Right renal cortex interstitium (tissue), 3 donors: Measurements from ENCODE around the gene PPP1R9A. TPM values are rescaled to one million over a fixed set of nuclear protein-coding genes. Genes with fewer than 3 reads are reported as not detected.

Source experiments
- DNase-seq, 3 donors: peaks; one replicate each; pipeline ENCODE4 v3.0.0-alpha.2; 2013; ENCODE audit warnings: low read depth in 3 of 3, low spot score in 2 of 3
- polyA plus RNA-seq, 3 donors: library from polyadenylated mRNA; unstranded; fragments of 120-200 nt; gene quantifications; one replicate each; pipeline ENCODE4 v1.2.1, GENCODE V29; 2013; ENCODE audit not compliant: insufficient read length in 3 of 3

PPP1R9A gene
- polyA plus RNA-seq, 3 donors: 31.3 to 32.3 (median 31.9) TPM

GRCh38 chr7:95089414-95090315 lies 182.3 kb downstream of the PPP1R9A start:
- DNase-seq: no peak

DNA sequence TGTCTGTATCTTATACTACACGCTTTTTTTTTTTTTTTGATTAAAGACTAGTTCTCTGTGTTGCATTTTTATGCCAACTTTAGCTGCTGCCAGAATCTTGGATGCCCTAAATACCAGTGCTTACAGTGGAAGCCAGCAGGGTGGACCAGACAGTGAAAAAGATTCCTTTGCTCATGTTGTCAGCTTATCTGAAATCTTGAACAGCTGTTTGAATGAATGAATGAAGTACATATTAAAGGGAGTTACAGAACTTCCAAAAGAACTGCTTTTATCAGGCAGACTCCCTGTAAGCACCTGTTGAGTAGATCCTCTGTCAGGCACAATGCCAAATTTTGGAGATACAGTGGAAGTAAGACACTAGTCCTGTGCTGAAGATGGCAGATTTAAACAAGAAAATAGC lies 184.9 kb downstream of the PPP1R9A start:
- DNase-seq: no peak

DNA sequence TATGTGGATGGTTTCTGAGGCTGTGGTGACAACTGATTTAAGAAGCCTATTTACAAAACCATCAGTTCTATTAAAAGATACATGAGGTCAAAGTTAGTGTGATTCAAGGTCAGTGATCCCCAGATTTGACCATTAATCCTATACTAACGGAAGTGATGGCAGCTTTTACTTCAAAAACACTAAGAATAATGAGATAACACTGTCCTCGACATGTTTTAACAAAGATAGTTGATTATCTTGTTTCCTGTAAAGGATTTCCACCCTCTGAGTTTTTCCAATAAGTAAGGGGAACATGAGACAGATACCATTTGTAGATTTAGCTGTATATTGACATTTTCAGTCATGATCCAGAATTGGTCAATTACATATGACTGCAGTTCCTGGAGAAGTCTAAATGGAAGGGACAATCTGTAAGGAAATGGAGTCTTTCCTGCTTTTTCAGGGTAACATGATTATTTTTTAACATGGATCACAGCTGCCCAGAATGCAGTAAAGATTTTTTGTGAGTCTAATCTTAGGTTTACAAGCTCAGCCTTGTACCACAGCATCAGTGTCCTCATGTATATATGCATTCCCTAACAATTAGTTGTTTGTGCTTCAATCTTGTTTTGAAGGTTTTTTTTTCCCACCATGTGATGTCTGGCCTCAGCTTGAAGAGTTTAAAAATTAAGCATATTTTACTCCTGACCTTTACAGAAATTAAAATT lies 188.0 kb downstream of the PPP1R9A start:
- DNase-seq: no peak

GRCh38 chr7:95095966-95096540 lies 188.7 kb downstream of the PPP1R9A start:
- no peak for DNase-seq

GRCh38 chr7:95097291-95097690 lies 189.9 kb downstream of the PPP1R9A start:
- no peak for DNase-seq

DNA sequence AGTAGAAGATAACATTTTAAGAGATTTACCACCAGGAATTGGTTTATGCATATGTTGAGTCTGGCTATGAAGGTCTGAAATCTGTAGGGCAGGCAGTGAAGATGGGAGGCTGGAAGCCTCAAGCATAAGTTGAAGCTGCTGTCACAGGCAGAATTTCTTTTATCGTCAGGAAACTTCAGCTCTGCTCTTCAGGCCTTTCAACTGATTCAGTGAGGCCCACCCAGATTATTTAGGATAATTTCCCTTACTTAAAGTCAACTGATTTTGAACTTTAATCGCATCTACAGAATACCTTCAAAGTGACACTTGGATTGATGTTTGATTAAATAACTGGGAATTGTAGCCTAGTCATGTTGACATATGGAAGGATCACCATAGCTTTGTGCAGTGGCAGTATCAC lies 190.5 kb downstream of the PPP1R9A start:
- DNase-seq: no peak

GRCh38 chr7:95099106-95099505 lies 191.7 kb downstream of the PPP1R9A start:
- DNase-seq: no peak

- no peak for DNase-seq
Measured at GRCh38 chr7:95101422-95101821, 194.0 kb downstream of the PPP1R9A start.

- no peak for DNase-seq
Measured at GRCh38 chr7:95102662-95103061, 195.3 kb downstream of the PPP1R9A start.

DNA sequence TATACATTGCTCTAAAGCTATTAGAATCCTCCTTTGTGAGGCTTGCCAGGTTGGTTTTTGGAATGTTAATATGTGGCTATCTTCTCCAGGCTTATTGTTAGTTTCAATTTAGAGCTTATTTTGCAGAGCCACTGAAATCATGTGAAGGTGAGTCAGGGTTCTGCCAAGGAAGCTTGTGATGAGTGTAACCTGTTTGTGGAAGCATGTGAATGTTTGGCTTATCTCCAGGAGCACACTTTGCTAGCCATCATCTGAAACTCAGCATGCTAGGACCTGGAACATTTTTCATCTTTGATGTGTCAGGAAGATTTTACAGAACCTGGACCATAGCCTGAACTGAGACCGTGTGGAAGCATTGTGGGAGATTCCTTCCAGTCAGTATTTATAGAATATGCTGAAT lies 197.3 kb downstream of the PPP1R9A start:
- DNase-seq: no peak

- DNase-seq: no peak
Measured at GRCh38 chr7:95105627-95106026, 198.2 kb downstream of the PPP1R9A start.

GRCh38 chr7:95106401-95106800 lies 199.0 kb downstream of the PPP1R9A start:
- DNase-seq: no peak

DNA sequence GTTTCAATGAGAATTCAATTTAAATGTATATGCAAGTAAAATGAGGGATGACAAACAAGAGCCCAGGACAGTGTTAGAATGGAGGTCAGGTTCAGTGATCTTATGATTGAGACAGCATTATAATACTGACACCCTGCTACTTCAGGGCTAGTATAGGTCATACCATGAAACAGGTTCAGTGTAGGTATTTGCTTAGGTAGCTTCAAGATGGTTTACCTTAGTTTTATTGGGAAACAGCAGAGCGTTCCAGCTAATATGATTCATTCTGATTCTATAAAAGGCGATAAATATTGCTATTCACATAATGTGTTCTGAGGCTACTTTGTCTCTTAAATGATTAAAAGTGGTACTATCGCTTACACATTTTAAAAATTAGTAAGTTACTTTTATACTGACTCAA lies 203.3 kb downstream of the PPP1R9A start:
- no peak for DNase-seq

DNA sequence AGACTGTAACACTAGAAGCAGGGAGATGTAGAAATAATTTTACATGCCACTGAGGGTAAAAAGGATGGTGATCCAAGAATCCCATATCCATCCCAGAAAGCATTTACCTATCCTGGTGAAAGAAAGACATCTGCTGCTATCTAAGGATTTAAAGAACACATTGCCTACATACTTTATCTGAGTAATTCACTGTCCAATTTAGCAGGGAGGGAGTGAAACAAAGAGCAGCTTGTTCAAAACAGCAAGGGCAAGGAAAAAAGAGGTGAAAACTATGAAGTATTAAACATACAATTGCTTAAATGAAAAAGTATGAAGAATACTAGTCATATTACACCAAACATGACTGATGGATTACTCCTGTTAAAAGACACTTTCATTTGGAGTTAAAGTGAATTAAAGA lies 206.2 kb downstream of the PPP1R9A start:
- no peak for DNase-seq

DNA sequence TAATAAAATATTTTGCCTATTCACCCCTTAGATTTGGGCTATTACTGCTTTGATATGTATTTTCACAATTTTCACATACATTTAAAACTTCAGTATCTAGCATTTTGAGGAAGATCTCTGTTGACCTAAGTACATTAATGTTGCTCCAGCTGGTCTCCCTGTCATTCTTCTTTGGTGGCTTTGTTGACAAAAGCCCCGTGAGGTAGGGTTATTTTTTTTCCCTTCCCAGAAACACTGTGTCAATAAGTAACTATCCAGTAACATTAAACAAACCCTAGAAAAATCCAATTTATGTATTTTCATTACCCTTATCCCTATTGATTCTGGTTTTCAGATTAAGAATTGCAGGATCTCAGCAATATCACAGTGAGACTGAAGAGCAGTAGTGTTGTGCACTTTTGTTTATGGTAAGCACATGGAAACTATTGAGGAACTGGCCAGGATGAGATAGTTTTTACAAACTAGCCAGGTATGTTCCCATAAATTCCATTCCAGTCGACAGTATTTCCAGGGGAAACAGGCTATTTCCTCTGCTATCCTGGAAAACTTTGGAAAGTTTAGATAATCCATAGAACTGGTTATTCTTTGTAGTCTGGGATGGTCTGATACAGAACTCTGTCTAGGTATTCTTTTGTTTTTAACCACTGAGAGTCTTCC lies 218.8 kb downstream of the PPP1R9A start:
- DNase-seq: no peak

GRCh38 chr7:95132500-95132899 lies 225.1 kb downstream of the PPP1R9A start:
- DNase-seq: no peak

DNA sequence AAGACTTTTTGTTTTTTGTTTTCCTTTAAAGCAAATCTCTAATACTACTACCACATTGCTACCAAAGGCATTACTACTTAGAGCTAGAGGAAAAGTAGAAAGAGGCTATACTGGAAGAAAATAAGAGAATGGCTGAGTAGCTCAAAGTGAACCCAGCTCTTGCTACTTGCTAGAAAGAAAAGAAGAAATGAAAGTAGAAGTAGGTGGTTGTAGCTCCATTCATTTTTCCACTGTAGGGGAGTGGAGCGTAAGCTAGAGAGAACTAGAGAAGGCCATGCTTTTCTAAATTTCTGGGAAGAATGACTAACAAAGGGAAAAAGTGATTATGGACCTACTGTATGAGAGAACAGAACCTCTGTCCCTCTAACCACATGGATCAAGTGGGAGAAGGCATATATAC lies 232.5 kb downstream of the PPP1R9A start:
- no peak for DNase-seq

GRCh38 chr7:95141755-95142154 lies 234.4 kb downstream of the PPP1R9A start:
- no peak for DNase-seq

DNA sequence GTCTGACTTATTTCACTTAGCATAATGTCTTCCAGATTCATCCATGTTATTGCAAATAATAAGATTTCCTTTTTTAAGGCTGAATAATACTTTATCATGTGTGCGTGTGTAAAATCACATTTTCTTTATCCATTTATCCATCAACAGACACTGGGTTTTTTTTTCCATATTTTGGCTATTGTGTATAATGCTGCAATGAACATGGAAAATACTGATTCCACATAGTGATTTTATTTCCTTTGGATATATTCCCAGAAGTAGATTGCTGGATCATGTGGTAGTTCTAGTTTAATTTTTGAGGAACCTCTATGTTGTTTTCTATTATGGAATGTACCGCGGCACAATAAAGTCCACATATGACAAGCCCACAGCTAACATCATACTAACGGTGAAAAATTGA lies 236.9 kb downstream of the PPP1R9A start:
- no peak for DNase-seq

GRCh38 chr7:95155965-95156364 lies 248.6 kb downstream of the PPP1R9A start:
- no peak for DNase-seq

DNA sequence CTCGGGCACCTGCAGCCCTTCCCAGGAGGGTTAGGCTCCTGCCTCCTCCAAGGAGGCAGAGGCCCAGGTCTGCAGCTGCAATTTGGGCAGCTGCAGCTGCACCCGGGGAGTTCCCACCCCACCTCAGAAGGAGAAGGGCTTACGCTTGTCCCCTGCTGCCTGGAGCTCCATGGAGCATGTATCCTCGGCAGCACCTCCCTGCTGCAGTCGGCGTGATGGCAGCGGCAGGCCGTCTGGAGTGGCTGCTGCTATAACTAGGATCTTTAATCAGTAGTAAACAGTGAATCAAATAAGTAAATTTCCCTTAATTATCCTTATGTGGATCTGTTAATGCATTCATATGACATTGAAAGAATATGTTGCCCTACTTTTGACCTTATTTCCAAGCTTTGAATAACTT lies 250.0 kb downstream of the PPP1R9A start:
- no peak for DNase-seq
